ENCODE data around the gene PRR18. TPM values are rescaled to one million over a fixed set of nuclear protein-coding genes. Genes with fewer than 3 reads are reported as not detected.
A peak's percentile ranks its signal among the peaks of the same experiment; 100 is the strongest.
"Not testable (repeated sequence)": the region's sequence is repeated elsewhere in the genome, so short reads cannot be mapped to it uniquely, and the experiment has no call there.

The PRR18 gene
- total and polyA plus RNA-seq, 4 donors: 0.29 to 2.8 (median 1.1) TPM

DNA sequence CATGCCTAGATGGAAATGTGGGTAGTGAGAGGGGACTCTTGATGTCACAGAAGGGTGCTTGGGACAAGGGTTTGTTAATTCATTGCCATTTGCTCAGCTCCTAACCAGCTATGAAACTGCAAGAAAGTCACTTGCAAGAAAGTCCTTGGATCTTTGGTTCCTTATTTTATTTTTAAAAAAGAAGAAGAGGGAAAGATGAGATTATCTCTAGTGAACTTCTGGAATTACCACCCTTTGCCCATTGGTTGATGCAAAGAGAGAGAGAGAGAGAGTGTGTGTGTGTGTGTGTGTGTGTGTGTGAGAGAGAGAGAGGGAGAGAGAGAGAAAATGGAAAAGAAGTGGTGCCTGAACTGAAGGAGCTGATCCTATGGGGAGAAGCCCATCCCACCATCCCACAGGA lies 38.8 kb upstream of the PRR18 start:
- Histone ChIP-seq H3K27me3 (ENCODE audit: control insufficient read depth in 4 of 4, insufficient read depth in 4 of 4, low read length in 3 of 4) (no peaks in the 10 kb centered on the region), H3K4me1 (ENCODE audit: control insufficient read depth in 4 of 4, insufficient read depth in 4 of 4, low read length in 3 of 4) (peaks cover 1 to 43% (median 16%) of the 10 kb centered on the region in 4 donors), H3K27ac (ENCODE audit: low read depth in 1 of 2, low read length in 2 of 2) (no peak overlapping the region), H3K9me3 (ENCODE audit: control insufficient read depth in 4 of 4, low read length in 3 of 4) (no peaks in the 10 kb centered on the region), H3K9ac (ENCODE audit: low read depth in 1 of 2, low read length in 2 of 2) (no peak overlapping the region), H3K36me3 (ENCODE audit: control insufficient read depth in 4 of 4, insufficient read depth in 3 of 4, low read depth in 1 of 4, low read length in 3 of 4) (no peaks in the 10 kb centered on the region), H3K4me3 (ENCODE audit: low read depth in 1 of 3, low read length in 3 of 3) (no peak overlapping the region)
- no peak for DNase-seq (ENCODE audit: low spot score)
- TF ChIP-seq NR2F2 (IDR thresholded peaks at IDR 0.05): no peak
- no peak for TF ChIP-seq EGR1 (IDR thresholded peaks at IDR 0.05; ENCODE audit: low read depth in 2 of 2)
- no peak for TF ChIP-seq RXRA (IDR thresholded peaks at IDR 0.05)
- no peak for TF ChIP-seq JUND (IDR thresholded peaks at IDR 0.05)
- TF ChIP-seq, protein P1, sequence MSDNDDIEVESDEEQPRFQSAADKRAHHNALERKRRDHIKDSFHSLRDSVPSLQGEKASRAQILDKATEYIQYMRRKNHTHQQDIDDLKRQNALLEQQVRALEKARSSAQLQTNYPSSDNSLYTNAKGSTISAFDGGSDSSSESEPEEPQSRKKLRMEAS (IDR thresholded peaks at IDR 0.05): no peak
- TF ChIP-seq, protein P2, sequence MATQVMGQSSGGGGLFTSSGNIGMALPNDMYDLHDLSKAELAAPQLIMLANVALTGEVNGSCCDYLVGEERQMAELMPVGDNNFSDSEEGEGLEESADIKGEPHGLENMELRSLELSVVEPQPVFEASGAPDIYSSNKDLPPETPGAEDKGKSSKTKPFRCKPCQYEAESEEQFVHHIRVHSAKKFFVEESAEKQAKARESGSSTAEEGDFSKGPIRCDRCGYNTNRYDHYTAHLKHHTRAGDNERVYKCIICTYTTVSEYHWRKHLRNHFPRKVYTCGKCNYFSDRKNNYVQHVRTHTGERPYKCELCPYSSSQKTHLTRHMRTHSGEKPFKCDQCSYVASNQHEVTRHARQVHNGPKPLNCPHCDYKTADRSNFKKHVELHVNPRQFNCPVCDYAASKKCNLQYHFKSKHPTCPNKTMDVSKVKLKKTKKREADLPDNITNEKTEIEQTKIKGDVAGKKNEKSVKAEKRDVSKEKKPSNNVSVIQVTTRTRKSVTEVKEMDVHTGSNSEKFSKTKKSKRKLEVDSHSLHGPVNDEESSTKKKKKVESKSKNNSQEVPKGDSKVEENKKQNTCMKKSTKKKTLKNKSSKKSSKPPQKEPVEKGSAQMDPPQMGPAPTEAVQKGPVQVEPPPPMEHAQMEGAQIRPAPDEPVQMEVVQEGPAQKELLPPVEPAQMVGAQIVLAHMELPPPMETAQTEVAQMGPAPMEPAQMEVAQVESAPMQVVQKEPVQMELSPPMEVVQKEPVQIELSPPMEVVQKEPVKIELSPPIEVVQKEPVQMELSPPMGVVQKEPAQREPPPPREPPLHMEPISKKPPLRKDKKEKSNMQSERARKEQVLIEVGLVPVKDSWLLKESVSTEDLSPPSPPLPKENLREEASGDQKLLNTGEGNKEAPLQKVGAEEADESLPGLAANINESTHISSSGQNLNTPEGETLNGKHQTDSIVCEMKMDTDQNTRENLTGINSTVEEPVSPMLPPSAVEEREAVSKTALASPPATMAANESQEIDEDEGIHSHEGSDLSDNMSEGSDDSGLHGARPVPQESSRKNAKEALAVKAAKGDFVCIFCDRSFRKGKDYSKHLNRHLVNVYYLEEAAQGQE (IDR thresholded peaks at IDR 0.05): no peak
- TF ChIP-seq RAD21 (IDR thresholded peaks at IDR 0.05): no peak
- TF ChIP-seq GABPA (IDR thresholded peaks at IDR 0.05 in 1 of 2, conservative IDR thresholded peaks at IDR 0.05 in 1 of 2): no peak
- TF ChIP-seq, protein P3, sequence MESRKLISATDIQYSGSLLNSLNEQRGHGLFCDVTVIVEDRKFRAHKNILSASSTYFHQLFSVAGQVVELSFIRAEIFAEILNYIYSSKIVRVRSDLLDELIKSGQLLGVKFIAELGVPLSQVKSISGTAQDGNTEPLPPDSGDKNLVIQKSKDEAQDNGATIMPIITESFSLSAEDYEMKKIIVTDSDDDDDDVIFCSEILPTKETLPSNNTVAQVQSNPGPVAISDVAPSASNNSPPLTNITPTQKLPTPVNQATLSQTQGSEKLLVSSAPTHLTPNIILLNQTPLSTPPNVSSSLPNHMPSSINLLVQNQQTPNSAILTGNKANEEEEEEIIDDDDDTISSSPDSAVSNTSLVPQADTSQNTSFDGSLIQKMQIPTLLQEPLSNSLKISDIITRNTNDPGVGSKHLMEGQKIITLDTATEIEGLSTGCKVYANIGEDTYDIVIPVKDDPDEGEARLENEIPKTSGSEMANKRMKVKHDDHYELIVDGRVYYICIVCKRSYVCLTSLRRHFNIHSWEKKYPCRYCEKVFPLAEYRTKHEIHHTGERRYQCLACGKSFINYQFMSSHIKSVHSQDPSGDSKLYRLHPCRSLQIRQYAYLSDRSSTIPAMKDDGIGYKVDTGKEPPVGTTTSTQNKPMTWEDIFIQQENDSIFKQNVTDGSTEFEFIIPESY (IDR thresholded peaks at IDR 0.05): no peak
- TF ChIP-seq TAF1 (conservative IDR thresholded peaks at IDR 0.05): no peak
- no peak for TF ChIP-seq HNF4G (IDR thresholded peaks at IDR 0.05)
- TF ChIP-seq, protein P4, sequence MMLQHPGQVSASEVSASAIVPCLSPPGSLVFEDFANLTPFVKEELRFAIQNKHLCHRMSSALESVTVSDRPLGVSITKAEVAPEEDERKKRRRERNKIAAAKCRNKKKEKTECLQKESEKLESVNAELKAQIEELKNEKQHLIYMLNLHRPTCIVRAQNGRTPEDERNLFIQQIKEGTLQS (IDR thresholded peaks at IDR 0.05): no peak
- TF ChIP-seq YY1 (IDR thresholded peaks at IDR 0.05): no peak

DNA sequence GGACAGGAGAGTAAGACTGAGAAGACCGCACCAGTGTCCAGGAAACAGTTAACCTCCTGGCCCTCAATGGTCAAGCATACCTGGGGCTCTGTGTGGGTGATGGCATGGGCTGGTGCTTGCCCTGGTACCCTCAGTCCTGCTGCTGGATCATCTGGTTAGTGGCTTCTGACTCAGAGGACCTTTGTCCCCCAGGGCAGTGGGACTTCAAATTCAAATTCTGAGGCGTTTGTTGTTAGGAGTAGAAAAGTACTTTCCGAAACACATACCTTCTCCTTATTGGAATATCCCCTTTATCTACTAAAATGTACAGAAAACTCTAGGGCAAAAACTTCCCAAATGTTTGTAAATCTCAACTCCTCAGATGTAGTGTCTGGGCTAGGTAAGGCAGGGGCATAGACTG lies 38.3 kb upstream of the PRR18 start:
- WGBS: 73% methylated on average over 3 of the region's 3 CpGs
- H3K27me3 ChIP-seq (ENCODE audit: control insufficient read depth in 4 of 4, insufficient read depth in 4 of 4, low read length in 3 of 4): no peaks in the 10 kb centered on the region

DNA sequence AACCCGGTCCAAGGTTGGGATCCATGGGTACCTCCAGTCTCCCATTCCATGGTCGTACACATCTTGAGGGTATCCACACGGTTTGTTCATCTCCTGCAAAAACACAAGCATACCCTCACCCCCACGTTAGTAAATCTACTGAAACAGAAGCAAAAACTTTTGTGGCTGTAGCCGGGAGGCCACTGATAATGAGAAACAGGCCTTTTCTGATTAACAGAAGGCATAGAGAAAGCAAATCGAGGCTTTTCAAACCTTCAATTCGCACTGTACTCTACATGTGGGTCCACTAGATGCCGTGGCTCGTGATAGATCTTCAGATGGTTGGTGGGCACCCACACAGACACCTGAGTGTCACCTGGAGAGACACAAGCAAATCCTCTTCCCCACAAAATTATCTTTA lies 37.5 kb upstream of the PRR18 start:
- H3K4me3 ChIP-seq (ENCODE audit: low read depth in 1 of 3, low read length in 3 of 3); H3K27ac ChIP-seq (ENCODE audit: low read depth in 1 of 2, low read length in 2 of 2); DNase-seq (ENCODE audit: low spot score); H3K9me3 ChIP-seq (ENCODE audit: control insufficient read depth in 4 of 4, low read length in 3 of 4); H3K36me3 ChIP-seq (ENCODE audit: control insufficient read depth in 4 of 4, insufficient read depth in 3 of 4, low read depth in 1 of 4, low read length in 3 of 4); H3K27me3 ChIP-seq (ENCODE audit: control insufficient read depth in 4 of 4, insufficient read depth in 4 of 4, low read length in 3 of 4); H3K9ac ChIP-seq (ENCODE audit: low read depth in 1 of 2, low read length in 2 of 2): not testable (repeated sequence)
- H3K4me1 ChIP-seq (ENCODE audit: control insufficient read depth in 4 of 4, insufficient read depth in 4 of 4, low read length in 3 of 4): peaks cover 1 to 42% (median 20%) of the 10 kb centered on the region in 4 donors
- WGBS: 94% methylated on average over 9 of the region's 9 CpGs

More for the DNA sequence above, 38.3 kb upstream of the PRR18 start:
- Histone ChIP-seq H3K36me3 (ENCODE audit: control insufficient read depth in 4 of 4, insufficient read depth in 3 of 4, low read depth in 1 of 4, low read length in 3 of 4) (no peaks in the 10 kb centered on the region), H3K4me3 (ENCODE audit: low read depth in 1 of 3, low read length in 3 of 3) (no peak overlapping the region), H3K9me3 (ENCODE audit: control insufficient read depth in 4 of 4, low read length in 3 of 4) (no peaks in the 10 kb centered on the region), H3K4me1 (ENCODE audit: control insufficient read depth in 4 of 4, insufficient read depth in 4 of 4, low read length in 3 of 4) (peaks cover 1 to 43% (median 16%) of the 10 kb centered on the region in 4 donors), H3K27ac (ENCODE audit: low read depth in 1 of 2, low read length in 2 of 2) (no peak overlapping the region), H3K9ac (ENCODE audit: low read depth in 1 of 2, low read length in 2 of 2) (no peak overlapping the region)
- peak; percentile 72 to 73 for TF ChIP-seq HNF4A (conservative IDR thresholded peaks at IDR 0.05)
- no peak for TF ChIP-seq TAF1 (conservative IDR thresholded peaks at IDR 0.05)
- TF ChIP-seq, protein P5, sequence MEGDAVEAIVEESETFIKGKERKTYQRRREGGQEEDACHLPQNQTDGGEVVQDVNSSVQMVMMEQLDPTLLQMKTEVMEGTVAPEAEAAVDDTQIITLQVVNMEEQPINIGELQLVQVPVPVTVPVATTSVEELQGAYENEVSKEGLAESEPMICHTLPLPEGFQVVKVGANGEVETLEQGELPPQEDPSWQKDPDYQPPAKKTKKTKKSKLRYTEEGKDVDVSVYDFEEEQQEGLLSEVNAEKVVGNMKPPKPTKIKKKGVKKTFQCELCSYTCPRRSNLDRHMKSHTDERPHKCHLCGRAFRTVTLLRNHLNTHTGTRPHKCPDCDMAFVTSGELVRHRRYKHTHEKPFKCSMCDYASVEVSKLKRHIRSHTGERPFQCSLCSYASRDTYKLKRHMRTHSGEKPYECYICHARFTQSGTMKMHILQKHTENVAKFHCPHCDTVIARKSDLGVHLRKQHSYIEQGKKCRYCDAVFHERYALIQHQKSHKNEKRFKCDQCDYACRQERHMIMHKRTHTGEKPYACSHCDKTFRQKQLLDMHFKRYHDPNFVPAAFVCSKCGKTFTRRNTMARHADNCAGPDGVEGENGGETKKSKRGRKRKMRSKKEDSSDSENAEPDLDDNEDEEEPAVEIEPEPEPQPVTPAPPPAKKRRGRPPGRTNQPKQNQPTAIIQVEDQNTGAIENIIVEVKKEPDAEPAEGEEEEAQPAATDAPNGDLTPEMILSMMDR (IDR thresholded peaks at IDR 0.05; ENCODE audit: low read depth, low read length, missing input control): no peak
- no peak for TF ChIP-seq GABPA (IDR thresholded peaks at IDR 0.05 in 1 of 2, conservative IDR thresholded peaks at IDR 0.05 in 1 of 2)
- DNase-seq (ENCODE audit: low spot score): no peak

DNA sequence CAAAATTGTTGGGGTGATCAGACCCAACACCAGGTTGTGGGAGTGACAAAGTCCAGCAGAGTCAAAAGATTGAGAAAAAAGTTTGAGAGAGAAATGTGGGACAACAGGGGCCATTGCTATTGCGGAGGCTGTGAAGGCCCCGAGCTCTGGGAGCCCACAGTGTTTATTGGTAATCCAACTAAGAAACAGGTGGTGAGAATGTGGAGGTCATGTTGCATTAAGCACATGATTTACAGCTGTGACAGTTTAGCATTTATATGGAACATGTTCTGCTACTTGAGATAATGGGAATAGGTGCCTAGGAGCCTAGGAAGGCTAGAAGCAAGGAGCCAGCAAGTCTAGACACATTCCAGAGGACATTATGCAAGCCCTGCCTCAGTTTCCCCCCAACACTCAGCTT lies 36.7 kb upstream of the PRR18 start:
- not testable (repeated sequence) for H3K9me3 ChIP-seq (ENCODE audit: control insufficient read depth in 4 of 4, low read length in 3 of 4); H3K27me3 ChIP-seq (ENCODE audit: control insufficient read depth in 4 of 4, insufficient read depth in 4 of 4, low read length in 3 of 4); H3K36me3 ChIP-seq (ENCODE audit: control insufficient read depth in 4 of 4, insufficient read depth in 3 of 4, low read depth in 1 of 4, low read length in 3 of 4); DNase-seq (ENCODE audit: low spot score); H3K4me3 ChIP-seq (ENCODE audit: low read depth in 1 of 3, low read length in 3 of 3); H3K9ac ChIP-seq (ENCODE audit: low read depth in 1 of 2, low read length in 2 of 2); H3K27ac ChIP-seq (ENCODE audit: low read depth in 1 of 2, low read length in 2 of 2)
- H3K4me1 ChIP-seq (ENCODE audit: control insufficient read depth in 4 of 4, insufficient read depth in 4 of 4, low read length in 3 of 4): peaks cover 4 to 48% (median 25%) of the 10 kb centered on the region in 4 donors
- 98% methylated on average over 2 of the region's 2 CpGs for WGBS
